ENCODE measurements around the gene LCN2. TPM values are rescaled to one million over a fixed set of nuclear protein-coding genes. Genes with fewer than 3 reads are reported as not detected.

Gene LCN2
- total RNA-seq, 2 experiments from 2014 or later, result not detected

GRCh38 chr9:128142596-128142995 lies 6.7 kb upstream of the LCN2 start:
- peak overlapping the region; percentile 93 for H3K27ac Mint-ChIP-seq
- DNase-seq (no peak), ATAC-seq (ENCODE audit: low read depth) (no peak)
- no peak overlapping the region for H3K4me3 Mint-ChIP-seq
- H3K4me1 Mint-ChIP-seq, result peaks cover 9% of the 10 kb centered on the region
- POLR2A ChIA-PET, result interaction anchor here (0.6 to 2.2 kb wide), 4 partner anchors 15 to 1462 kb away, joined by 3 to 7 read pairs (median 4); partner anchors contain the start of genes BBLN and PTGES2
- no peaks in the 10 kb centered on the region for H3K27me3 Mint-ChIP-seq
- H3K9me3 Mint-ChIP-seq, result peaks cover 1% of the 10 kb centered on the region
- H3K36me3 Mint-ChIP-seq, result peaks cover 2% of the 10 kb centered on the region

GRCh38 chr9:128143525-128144238 lies 5.6 kb upstream of the LCN2 start:
- ATAC-seq (ENCODE audit: low read depth) (no peak), DNase-seq (no peak)
- Mint-ChIP-seq H3K4me1 (peaks cover 9% of the 10 kb centered on the region), H3K27me3 (no peaks in the 10 kb centered on the region), H3K36me3 (peaks cover 2% of the 10 kb centered on the region), H3K9me3 (peaks cover 1% of the 10 kb centered on the region), H3K27ac (peak overlapping the region; percentile 79), H3K4me3 (no peak overlapping the region)
- POLR2A ChIA-PET, result interaction anchor here (0.6 to 2.2 kb wide), 2 partner anchors 16 to 349 kb away, joined by 4 to 7 read pairs; partner anchors contain the start of gene BBLN

GRCh38 chr9:128144239-128145181 lies 4.7 kb upstream of the LCN2 start:
- no peak for ATAC-seq (ENCODE audit: low read depth)
- POLR2A ChIA-PET, result interaction anchor here (0.6 kb wide), 1 partner anchor 350 kb away, joined by 4 read pairs; no protein-coding TSS in a partner anchor
- H3K4me3 Mint-ChIP-seq, result no peak overlapping the region

GRCh38 chr9:128145536-128145935 lies 3.7 kb upstream of the LCN2 start:
- Mint-ChIP-seq H3K4me3 (no peak overlapping the region), H3K27me3 (no peaks in the 10 kb centered on the region), H3K27ac (no peak overlapping the region), H3K4me1 (peaks cover 12% of the 10 kb centered on the region), H3K36me3 (peaks cover 2% of the 10 kb centered on the region), H3K9me3 (peaks cover 1% of the 10 kb centered on the region)
- DNase-seq, result no peak
- POLR2A ChIA-PET, result no interaction called here
- no peak for ATAC-seq (ENCODE audit: low read depth)

More at GRCh38 chr9:128144239-128145181, 4.7 kb upstream of the LCN2 start:
- no peak overlapping the region for H3K27ac Mint-ChIP-seq
- H3K36me3 Mint-ChIP-seq, result peaks cover 2% of the 10 kb centered on the region
- H3K9me3 Mint-ChIP-seq, result peaks cover 1% of the 10 kb centered on the region
- no peak for DNase-seq
- no peaks in the 10 kb centered on the region for H3K27me3 Mint-ChIP-seq
- peaks cover 9% of the 10 kb centered on the region for H3K4me1 Mint-ChIP-seq

GRCh38 chr9:128145951-128146351 lies 3.3 kb upstream of the LCN2 start:
- peaks cover 12% of the 10 kb centered on the region for H3K4me1 Mint-ChIP-seq
- POLR2A ChIA-PET, result no interaction called here
- ATAC-seq (ENCODE audit: low read depth) (no peak), DNase-seq (no peak)
- H3K36me3 Mint-ChIP-seq, result peaks cover 2% of the 10 kb centered on the region
- peaks cover 1% of the 10 kb centered on the region for H3K9me3 Mint-ChIP-seq
- no peak overlapping the region for H3K27ac Mint-ChIP-seq
- no peak overlapping the region for H3K4me3 Mint-ChIP-seq
- H3K27me3 Mint-ChIP-seq, result no peaks in the 10 kb centered on the region

GRCh38 chr9:128146591-128147120 lies 2.6 kb upstream of the LCN2 start:
- H3K27me3 Mint-ChIP-seq, result no peaks in the 10 kb centered on the region
- POLR2A ChIA-PET, result no interaction called here
- DNase-seq, result no peak
- H3K36me3 Mint-ChIP-seq, result peaks cover 2% of the 10 kb centered on the region
- ATAC-seq (ENCODE audit: low read depth), result no peak
- no peak overlapping the region for H3K4me3 Mint-ChIP-seq
- no peak overlapping the region for H3K27ac Mint-ChIP-seq
- peaks cover 12% of the 10 kb centered on the region for H3K4me1 Mint-ChIP-seq
- peaks cover 1% of the 10 kb centered on the region for H3K9me3 Mint-ChIP-seq

- POLR2A ChIA-PET, result no interaction called here
- no peak for ATAC-seq (ENCODE audit: low read depth)
- Mint-ChIP-seq H3K27ac (no peak overlapping the region), H3K27me3 (no peaks in the 10 kb centered on the region), H3K4me1 (peaks cover 3% of the 10 kb centered on the region), H3K9me3 (no peaks in the 10 kb centered on the region), H3K36me3 (no peaks in the 10 kb centered on the region), H3K4me3 (no peak overlapping the region)
- no peak for DNase-seq
Measured at GRCh38 chr9:128148509-128149000, 698 bp upstream of the LCN2 start.

GRCh38 chr9:128149951-128150593 lies 819 bp downstream of the LCN2 start:
- peak overlapping the region; percentile 34 for H3K27ac Mint-ChIP-seq
- no peak for ATAC-seq (ENCODE audit: low read depth)
- H3K4me3 Mint-ChIP-seq, result no peak overlapping the region
- no peaks in the 10 kb centered on the region for H3K36me3 Mint-ChIP-seq
- H3K4me1 Mint-ChIP-seq, result peaks cover 3% of the 10 kb centered on the region
- H3K9me3 Mint-ChIP-seq, result no peaks in the 10 kb centered on the region
- DNase-seq, result no peak
- POLR2A ChIA-PET, result no interaction called here
- no peaks in the 10 kb centered on the region for H3K27me3 Mint-ChIP-seq

GRCh38 chr9:128150594-128151308 lies 1.5 kb downstream of the LCN2 start:
- H3K36me3 Mint-ChIP-seq, result no peaks in the 10 kb centered on the region
- peak; percentile 59 for ATAC-seq (ENCODE audit: low read depth)

GRCh38 chr9:128151309-128152132 lies 2.3 kb downstream of the LCN2 start:
- H3K36me3 Mint-ChIP-seq, result no peaks in the 10 kb centered on the region
- ATAC-seq (ENCODE audit: low read depth) (no peak), DNase-seq (no peak)
- H3K9me3 Mint-ChIP-seq, result no peaks in the 10 kb centered on the region
- H3K4me1 Mint-ChIP-seq, result peaks cover 3% of the 10 kb centered on the region
- POLR2A ChIA-PET, result no interaction called here
- H3K27me3 Mint-ChIP-seq, result no peaks in the 10 kb centered on the region
- no peak overlapping the region for H3K4me3 Mint-ChIP-seq
- H3K27ac Mint-ChIP-seq, result no peak overlapping the region

More at GRCh38 chr9:128150594-128151308, 1.5 kb downstream of the LCN2 start:
- POLR2A ChIA-PET, result no interaction called here
- Mint-ChIP-seq H3K9me3 (no peaks in the 10 kb centered on the region), H3K27ac (no peak overlapping the region), H3K27me3 (no peaks in the 10 kb centered on the region), H3K4me1 (peaks cover 3% of the 10 kb centered on the region), H3K4me3 (no peak overlapping the region)
- no peak for DNase-seq

- no peaks in the 10 kb centered on the region for H3K27me3 Mint-ChIP-seq
- DNase-seq (no peak), ATAC-seq (ENCODE audit: low read depth) (no peak)
- H3K9me3 Mint-ChIP-seq, result no peaks in the 10 kb centered on the region
- no peaks in the 10 kb centered on the region for H3K36me3 Mint-ChIP-seq
- POLR2A ChIA-PET, result no interaction called here
- H3K27ac Mint-ChIP-seq, result no peak overlapping the region
- no peak overlapping the region for H3K4me3 Mint-ChIP-seq
- H3K4me1 Mint-ChIP-seq, result peaks cover 3% of the 10 kb centered on the region
Measured at GRCh38 chr9:128152133-128153059, 3.1 kb downstream of the LCN2 start.

Measured in activated naive CD8-positive, alpha-beta T cell treated with anti-CD3 and anti-CD28 coated beads, Interleukin-2, amount 10 ng/mL, durations not matched to agents 7 days and 5 days (primary cell).